Mesenchymal stem cell (in vitro differentiated cells and primary cell): Measurements from ENCODE around the gene NKAIN2.

Experiments used
- DNase-seq: peaks from one replicate; pipeline ENCODE4 v3.0.0-alpha.2; 2013
- H2AFZ ChIP-seq: one replicate; pipeline ENCODE4 v1.6.1; 2013; ENCODE audit warnings: low read depth, mild to moderate bottlenecking, control low read depth, inconsistent platforms, low read length, moderate library complexity
- H2AK5ac ChIP-seq: 2 replicates; pipeline ENCODE4 v1.6.1; 2013; ENCODE audit warnings: low read length, moderate library complexity, mild to moderate bottlenecking, inconsistent platforms; ENCODE audit not compliant: severe bottlenecking
- H2BK120ac ChIP-seq: one replicate; pipeline ENCODE4 v1.6.1; 2013; ENCODE audit warnings: low read depth, mild to moderate bottlenecking, inconsistent platforms, low read length, moderate library complexity
- H2BK12ac ChIP-seq, 2 experiments: one replicate each; pipeline ENCODE4 v1.6.1; 2013; ENCODE audit warnings: inconsistent platforms in 2 of 2, low read length in 2 of 2, mild to moderate bottlenecking in 2 of 2, moderate library complexity in 2 of 2, control low read depth in 1 of 2
- H2BK15ac ChIP-seq: one replicate; pipeline ENCODE4 v1.6.1; 2013; ENCODE audit warnings: mild to moderate bottlenecking, low read depth, inconsistent platforms; ENCODE audit not compliant: poor library complexity, severe bottlenecking
- H2BK5ac ChIP-seq: 2 replicates; pipeline ENCODE4 v1.6.1; 2013; ENCODE audit warnings: low read depth, mild to moderate bottlenecking, low read length, control low read depth, inconsistent platforms; ENCODE audit not compliant: poor library complexity, severe bottlenecking
- H3K14ac ChIP-seq, 2 experiments: one replicate each; pipeline ENCODE4 v1.6.1; 2013; ENCODE audit warnings: inconsistent platforms in 2 of 2, low read length in 2 of 2, control low read depth in 1 of 2, mild to moderate bottlenecking in 1 of 2, moderate library complexity in 1 of 2
- H3K18ac ChIP-seq, 2 experiments: one replicate each; pipeline ENCODE4 v1.6.1; 2013; ENCODE audit warnings: inconsistent platforms in 2 of 2, low read length in 2 of 2, control low read depth in 1 of 2, low read depth in 1 of 2, mild to moderate bottlenecking in 1 of 2
- H3K23ac ChIP-seq, 2 experiments: one replicate each; pipeline ENCODE4 v1.6.1; 2013; ENCODE audit warnings: inconsistent platforms in 2 of 2, low read length in 2 of 2, mild to moderate bottlenecking in 2 of 2, moderate library complexity in 2 of 2, control low read depth in 1 of 2
- H3K27ac ChIP-seq: 2 replicates; pipeline ENCODE4 v1.5.1; 2013; ENCODE audit warnings: mild to moderate bottlenecking, moderate library complexity, low read length, control low read depth, inconsistent platforms; ENCODE audit not compliant: poor library complexity, severe bottlenecking
- H3K27me3 ChIP-seq, 2 experiments: 2 replicates each; pipeline versions ENCODE4 v1.6.1 to v1.7.0; 2013; ENCODE audit warnings: low read length in 2 of 2, mild to moderate bottlenecking in 2 of 2, moderate library complexity in 2 of 2, control low read depth in 1 of 2, inconsistent platforms in 1 of 2; ENCODE audit not compliant: control insufficient read depth in 1 of 2, insufficient read depth in 1 of 2
- H3K36me3 ChIP-seq, 2 experiments: 2 replicates each; pipeline versions ENCODE4 v1.6.1 to v1.7.0; 2013; ENCODE audit warnings: low read length in 2 of 2, control low read depth in 1 of 2, inconsistent platforms in 1 of 2, low read depth in 1 of 2, mild to moderate bottlenecking in 1 of 2; ENCODE audit not compliant: insufficient read depth in 2 of 2, control insufficient read depth in 1 of 2
- H3K4ac ChIP-seq, 2 experiments: one replicate each; pipeline ENCODE4 v1.6.1; 2013; ENCODE audit warnings: inconsistent platforms in 2 of 2, low read length in 2 of 2, mild to moderate bottlenecking in 2 of 2, moderate library complexity in 2 of 2, control low read depth in 1 of 2, low read depth in 1 of 2
- H3K4me1 ChIP-seq: 2 replicates; pipeline ENCODE4 v1.6.1; 2013; ENCODE audit warnings: low read depth, low read length, control low read depth; ENCODE audit not compliant: control insufficient read depth, insufficient read depth
- H3K4me2 ChIP-seq: 2 replicates; pipeline ENCODE4 v1.6.1; 2013; ENCODE audit warnings: low read length, mild to moderate bottlenecking, inconsistent platforms; ENCODE audit not compliant: poor library complexity, severe bottlenecking
- H3K4me3 ChIP-seq, 2 experiments: 2 replicates each; pipeline versions ENCODE4 v1.5.1 to v1.7.0; 2013; ENCODE audit warnings: low read length in 2 of 2, mild to moderate bottlenecking in 2 of 2, control low read depth in 1 of 2, low read depth in 1 of 2; ENCODE audit not compliant: insufficient read depth in 1 of 2
- H3K79me1 ChIP-seq: replicated peaks from 2 replicates; pipeline ENCODE4 v1.6.1; 2013; ENCODE audit warnings: mild to moderate bottlenecking, control low read depth, low read length, inconsistent platforms; ENCODE audit not compliant: poor library complexity, severe bottlenecking
- H3K9ac ChIP-seq: 2 replicates; pipeline ENCODE4 v1.7.0; 2013; ENCODE audit warnings: mild to moderate bottlenecking, low read length, moderate library complexity
- H3K9me3 ChIP-seq: 2 replicates; pipeline ENCODE4 v1.7.0; 2013; ENCODE audit warnings: mild to moderate bottlenecking, low read length; ENCODE audit not compliant: control insufficient read depth
- H4K8ac ChIP-seq: one replicate; pipeline ENCODE4 v1.6.1; 2013; ENCODE audit warnings: inconsistent platforms, mild to moderate bottlenecking, low read length, moderate library complexity
- H4K91ac ChIP-seq: one replicate; pipeline ENCODE4 v1.6.1; 2013; ENCODE audit warnings: mild to moderate bottlenecking, low read length, inconsistent platforms
- WGBS: methylation state at CpG from one replicate; pipeline ENCODE4 v1.1.7; 2013; ENCODE audit warnings: mixed read lengths; 5-methylcytosine and 5-hydroxymethylcytosine counted together

Gene NKAIN2

GRCh38 chr6:124223611-124224345 lies 420.1 kb downstream of the NKAIN2 start:
- no CpG with 5 or more reads among the region's 3 CpGs for WGBS
- Histone ChIP-seq H3K14ac (no peak overlapping the region), H2AK5ac (no peak overlapping the region), H3K4ac (no peak overlapping the region), H2BK5ac (no peak overlapping the region), H2AFZ (no peak overlapping the region), H3K27me3 (no peaks in the 10 kb centered on the region), H3K23ac (no peak overlapping the region), H4K91ac (no peak overlapping the region), H3K18ac (no peak overlapping the region), H3K9ac (no peak overlapping the region), H2BK15ac (no peak overlapping the region), H3K27ac (no peak overlapping the region), H3K4me3 (no peak overlapping the region), H2BK12ac (no peak overlapping the region), H3K9me3 (peaks cover 3% of the 10 kb centered on the region), H3K79me1 (no peaks in the 10 kb centered on the region), H2BK120ac (no peak overlapping the region), H3K4me1 (no peaks in the 10 kb centered on the region), H3K36me3 (no peaks in the 10 kb centered on the region), H4K8ac (no peak overlapping the region), H3K4me2 (no peak overlapping the region)
- peak; percentile 67 for DNase-seq

GRCh38 chr6:124226396-124226795 lies 422.7 kb downstream of the NKAIN2 start:
- Histone ChIP-seq H2BK5ac (no peak overlapping the region), H2AFZ (no peak overlapping the region), H3K18ac (no peak overlapping the region), H2BK15ac (no peak overlapping the region), H3K27ac (no peak overlapping the region), H2AK5ac (no peak overlapping the region), H3K4me1 (no peaks in the 10 kb centered on the region), H3K9ac (no peak overlapping the region), H3K79me1 (no peaks in the 10 kb centered on the region), H4K8ac (no peak overlapping the region), H3K4me2 (no peak overlapping the region), H3K9me3 (peaks cover 3% of the 10 kb centered on the region), H2BK12ac (no peak overlapping the region), H3K14ac (no peak overlapping the region), H3K4me3 (no peak overlapping the region), H3K4ac (no peak overlapping the region), H3K23ac (no peak overlapping the region), H2BK120ac (no peak overlapping the region), H3K36me3 (no peaks in the 10 kb centered on the region), H3K27me3 (no peaks in the 10 kb centered on the region), H4K91ac (no peak overlapping the region)
- 59% methylated on average over 1 of the region's 1 CpG for WGBS
- peak; percentile 18 for DNase-seq

- Histone ChIP-seq H3K23ac (no peak overlapping the region), H3K27me3 (no peaks in the 10 kb centered on the region), H3K9ac (no peak overlapping the region), H2AK5ac (no peak overlapping the region), H2BK5ac (no peak overlapping the region), H2BK120ac (no peak overlapping the region), H3K27ac (no peak overlapping the region), H3K4me1 (no peaks in the 10 kb centered on the region), H4K8ac (no peak overlapping the region), H3K4me2 (no peak overlapping the region), H3K14ac (no peak overlapping the region), H3K9me3 (peaks cover 16% of the 10 kb centered on the region), H3K4ac (no peak overlapping the region), H2BK15ac (no peak overlapping the region), H3K4me3 (no peak overlapping the region), H4K91ac (no peak overlapping the region), H3K79me1 (no peaks in the 10 kb centered on the region), H2BK12ac (no peak overlapping the region), H3K18ac (no peak overlapping the region), H3K36me3 (no peaks in the 10 kb centered on the region), H2AFZ (no peak overlapping the region)
- WGBS = 94% methylated on average over 1 of the region's 1 CpG
- no peak for DNase-seq
Observed at GRCh38 chr6:124233221-124233620, 429.6 kb downstream of the NKAIN2 start.

GRCh38 chr6:124234801-124235200 lies 431.1 kb downstream of the NKAIN2 start:
- Histone ChIP-seq H2BK120ac (no peak overlapping the region), H3K4me1 (no peaks in the 10 kb centered on the region), H3K14ac (no peak overlapping the region), H3K9ac (no peak overlapping the region), H2BK5ac (no peak overlapping the region), H4K91ac (no peak overlapping the region), H3K27ac (no peak overlapping the region), H3K79me1 (no peaks in the 10 kb centered on the region), H2AK5ac (no peak overlapping the region), H3K4me3 (no peak overlapping the region), H3K4ac (no peak overlapping the region), H3K9me3 (peaks cover 13% of the 10 kb centered on the region), H3K18ac (no peak overlapping the region), H2AFZ (no peak overlapping the region), H3K23ac (no peak overlapping the region), H2BK12ac (no peak overlapping the region), H3K27me3 (no peaks in the 10 kb centered on the region), H4K8ac (no peak overlapping the region), H2BK15ac (no peak overlapping the region), H3K4me2 (no peak overlapping the region), H3K36me3 (no peaks in the 10 kb centered on the region)
- no peak for DNase-seq
- WGBS = no CpG with 5 or more reads among the region's 2 CpGs
